ENCODE measurements around the gene GNG8. TPM values are rescaled to one million over a fixed set of nuclear protein-coding genes. Genes with fewer than 3 reads are reported as not detected.

Gene GNG8
- total and polyA plus RNA-seq, 3 donors from 2014 or later = not detected

DNA sequence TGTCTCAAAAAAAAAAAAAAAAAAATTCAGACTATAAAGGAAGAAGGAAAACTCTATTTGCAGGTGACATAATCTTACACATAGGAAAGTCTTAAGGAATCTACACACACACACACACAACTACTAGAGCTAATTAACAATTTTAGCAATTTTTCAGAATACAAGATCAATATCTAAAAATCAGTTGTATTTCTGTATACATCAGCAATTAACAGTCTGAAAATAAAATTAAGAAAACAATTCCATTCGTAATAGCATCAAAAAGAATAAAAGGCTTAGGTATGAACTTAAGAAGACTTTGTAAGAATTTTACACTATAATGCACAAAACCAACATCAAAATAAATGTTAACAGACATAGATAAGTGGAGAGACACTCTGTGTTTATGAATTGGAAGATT, 50.5 kb downstream of the GNG8 start:
- no peaks in the 10 kb centered on the region for H3K36me3 ChIP-seq (ENCODE audit: low read depth, missing control alignments)
- TF ChIP-seq POLR2A (IDR thresholded peaks at IDR 0.05) (no peak), CTCF (IDR thresholded peaks at IDR 0.05) (no peak)
- no peaks in the 10 kb centered on the region for H3K4me1 ChIP-seq
- no peak overlapping the region for H3K27ac ChIP-seq
- 97 to 100% methylated on average over 1 of the region's 1 CpG for WGBS, 2 donors
- intact Hi-C loops (cut with DNase I; ENCODE audit: low total_unique reads) = no loop called here
- no peaks in the 10 kb centered on the region for H3K27me3 ChIP-seq
- no peaks in the 10 kb centered on the region for H3K9me3 ChIP-seq
- no peak for DNase-seq
- no peak overlapping the region for H3K4me3 ChIP-seq

Other genes starting within 250 kb of the GNG8 start
- gene CCDC8, start 222.6 kb downstream of the GNG8 start, total RNA-seq = 10 to 100 TPM; 23.3 to 33.8 TPM
- 20.1 TPM for gene CCDC8, start 222.6 kb downstream of the GNG8 start, polyA plus RNA-seq (ENCODE audit: insufficient read depth, low read depth, low replicate concordance)
- gene PNMA8C, start 207.3 kb downstream of the GNG8 start, total RNA-seq = 1 to 10 TPM; 1.4 to 1.9 TPM
- gene PNMA8C, start 207.3 kb downstream of the GNG8 start, polyA plus RNA-seq (ENCODE audit: insufficient read depth, low read depth, low replicate concordance) = 1.2 TPM
- gene PNMA8A, start 164.6 kb downstream of the GNG8 start, total RNA-seq = 10 to 100 TPM; 34.9 to 44.3 TPM
- 48.1 TPM for gene PNMA8A, start 164.6 kb downstream of the GNG8 start, polyA plus RNA-seq (ENCODE audit: insufficient read depth, low read depth, low replicate concordance)
- 1 to 10 TPM; 3.1 TPM for gene PNMA8B, start 140.3 kb downstream of the GNG8 start, total RNA-seq
- gene PNMA8B, start 140.3 kb downstream of the GNG8 start, polyA plus RNA-seq (ENCODE audit: insufficient read depth, low read depth, low replicate concordance) = 1.6 TPM
- 100 to 1,000 TPM; 357 to 380 TPM for gene CALM3, start 34.9 kb downstream of the GNG8 start, total RNA-seq
- 889 TPM for gene CALM3, start 34.9 kb downstream of the GNG8 start, polyA plus RNA-seq (ENCODE audit: insufficient read depth, low read depth, low replicate concordance)
- under 1 TPM; 0.63 to 0.87 TPM for gene PTGIR, start 11.1 kb downstream of the GNG8 start, total RNA-seq
- 1.0 TPM for gene PTGIR, start 11.1 kb downstream of the GNG8 start, polyA plus RNA-seq (ENCODE audit: insufficient read depth, low read depth, low replicate concordance)
- 10 to 100 TPM; 17.2 to 30.6 TPM for gene DACT3, start 25.0 kb upstream of the GNG8 start, total RNA-seq
- gene DACT3, start 25.0 kb upstream of the GNG8 start, polyA plus RNA-seq (ENCODE audit: insufficient read depth, low read depth, low replicate concordance) = 19.8 TPM
- 10 to 100 TPM; 25.6 to 35.4 TPM for gene PRKD2, start 80.9 kb upstream of the GNG8 start, total RNA-seq
- 22.6 TPM for gene PRKD2, start 80.9 kb upstream of the GNG8 start, polyA plus RNA-seq (ENCODE audit: insufficient read depth, low read depth, low replicate concordance)
- 10 to 100 TPM; 33.0 to 37.2 TPM for gene FKRP, start 109.9 kb upstream of the GNG8 start, total RNA-seq
- 22.9 TPM for gene FKRP, start 109.9 kb upstream of the GNG8 start, polyA plus RNA-seq (ENCODE audit: insufficient read depth, low read depth, low replicate concordance)
- 100 to 1,000 TPM; 229 to 308 TPM for gene STRN4, start 110.2 kb upstream of the GNG8 start, total RNA-seq
- 213 TPM for gene STRN4, start 110.2 kb upstream of the GNG8 start, polyA plus RNA-seq (ENCODE audit: insufficient read depth, low read depth, low replicate concordance)
- gene SLC1A5, start 152.4 kb upstream of the GNG8 start, total RNA-seq = 10 to 100 TPM; 58.1 to 69.9 TPM
- gene SLC1A5, start 152.4 kb upstream of the GNG8 start, polyA plus RNA-seq (ENCODE audit: insufficient read depth, low read depth, low replicate concordance) = 91.0 TPM
- gene AP2S1, start 214.6 kb upstream of the GNG8 start, total RNA-seq = 100 to 1,000 TPM; 121 to 140 TPM
- gene AP2S1, start 214.6 kb upstream of the GNG8 start, polyA plus RNA-seq (ENCODE audit: insufficient read depth, low read depth, low replicate concordance) = 127 TPM
- 100 to 1,000 TPM in 1 of 2 donors, 10 to 100 TPM in 1; 71.9 to 112 TPM for gene ARHGAP35, start 224.8 kb upstream of the GNG8 start, total RNA-seq
- 155 TPM for gene ARHGAP35, start 224.8 kb upstream of the GNG8 start, polyA plus RNA-seq (ENCODE audit: insufficient read depth, low read depth, low replicate concordance)

Data from testis (tissue), 3 donors.